Lung (tissue), 12 donors: ENCODE data around the gene MACROD1. TPM values are rescaled to one million over a fixed set of nuclear protein-coding genes. Genes with fewer than 3 reads are reported as not detected.

Source experiments
- ATAC-seq: fragments of 200-7000 bp; cut with Tn5 transposase; one replicate; pipeline ENCODE4 v1.9.1; 2020; ENCODE audit warnings: moderate number of reproducible peaks; ENCODE audit not compliant: insufficient read depth, low FRiP score
- DNase-seq, 3 donors: peaks; one replicate each; pipeline ENCODE4 v3.0.0-alpha.2; 2013 to 2017
- H3K27ac ChIP-seq, 2 donors: one replicate each; pipeline ENCODE4 v1.5.1; 2013; ENCODE audit warnings: mild to moderate bottlenecking in 2 of 2, moderate library complexity in 2 of 2, control low read depth in 1 of 2, inconsistent platforms in 1 of 2, low read depth in 1 of 2, low read length in 1 of 2
- H3K27me3 ChIP-seq, 3 donors: one replicate each; pipeline ENCODE4 v1.5.1; 2013; ENCODE audit warnings: low read length in 2 of 3; ENCODE audit not compliant: control insufficient read depth in 3 of 3, insufficient read depth in 3 of 3
- H3K36me3 ChIP-seq, 4 donors: one replicate each; pipeline ENCODE4 v1.5.1; 2013; ENCODE audit warnings: low read length in 4 of 4, mild to moderate bottlenecking in 1 of 4, moderate library complexity in 1 of 4; ENCODE audit not compliant: control insufficient read depth in 4 of 4, insufficient read depth in 4 of 4
- H3K4me1 ChIP-seq, 5 donors: one replicate each; pipeline ENCODE4 v1.5.1; 2013; ENCODE audit warnings: low read length in 5 of 5, mild to moderate bottlenecking in 2 of 5, moderate library complexity in 1 of 5; ENCODE audit not compliant: control insufficient read depth in 5 of 5, insufficient read depth in 5 of 5
- H3K4me3 ChIP-seq: one replicate; pipeline ENCODE4 v1.5.1; 2013; ENCODE audit warnings: mild to moderate bottlenecking, control low read depth, moderate library complexity
- H3K9ac ChIP-seq, 2 donors: one replicate each; pipeline ENCODE4 v1.5.1; 2013; ENCODE audit warnings: low read length in 2 of 2, control low read depth in 1 of 2; ENCODE audit not compliant: insufficient read depth in 1 of 2
- H3K9me3 ChIP-seq, 4 donors: one replicate each; pipeline ENCODE4 v1.5.1; 2013; ENCODE audit warnings: low read length in 3 of 4, mild to moderate bottlenecking in 1 of 4, moderate library complexity in 1 of 4; ENCODE audit not compliant: control insufficient read depth in 4 of 4, insufficient read depth in 3 of 4
- WGBS, 2 donors: extraction: QIAGEN DNeasy Blood & Tissue Kit; methylation state at CpG; one replicate each; pipeline ENCODE4 v1.1.7; 2013; 5-methylcytosine and 5-hydroxymethylcytosine counted together
- polyA plus RNA-seq, 2 donors: library from polyadenylated mRNA; stranded (reverse); fragments of 200-250 nt; gene quantifications; one replicate each; pipeline ENCODE4 v1.2.1, GENCODE V29; 2013
- total RNA-seq, 2 donors: library from RNA; depleted of rRNA in 1 of 2; stranded (reverse); fragments of >200 nt in 1 of 2; gene quantifications; one replicate each; pipeline ENCODE4 v1.2.1, GENCODE V29; 2014 to 2021
- TF ChIP-seq, protein P1 (sequence below): IDR thresholded peaks from 2 replicates; pipeline ENCODE4 v1.5.1; 2012; ENCODE audit warnings: mild to moderate bottlenecking; ENCODE audit errors: control extremely low read depth, extremely low read depth
- donor health status: control.
- donor health status: control.
- donor health status: Bipolar disorder and iron deficiency.
- donor health status: healthy.
- donor health status: DM: yes; HTN: yes; CAD: no.

Gene MACROD1
- total and polyA plus RNA-seq, 4 donors: 9.9 to 70.0 (median 19.0) TPM

DNA sequence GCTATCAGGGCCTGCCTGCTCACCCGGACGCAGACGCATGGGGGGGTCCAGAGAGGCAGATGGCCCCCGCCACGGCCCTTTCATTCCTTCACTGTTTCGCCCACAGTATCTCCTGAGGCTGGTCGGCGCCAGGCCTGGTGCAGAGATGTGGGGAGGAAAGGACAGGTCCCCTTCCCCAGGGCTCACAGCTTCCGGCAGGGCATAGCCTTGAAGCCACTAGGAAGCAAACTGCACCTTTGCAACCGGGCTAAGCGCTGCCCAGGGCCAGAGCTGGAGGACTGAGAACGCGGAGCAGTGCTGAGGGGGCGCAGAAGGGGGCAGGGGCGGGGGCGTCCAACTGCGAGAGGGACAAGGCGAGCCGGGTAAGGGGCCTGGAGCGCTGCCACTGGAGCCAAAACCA lies 150.4 kb downstream of the MACROD1 start:
- H3K4me1 ChIP-seq: peaks cover 0 to 15% (median 0%) of the 10 kb centered on the region in 5 donors
- no peak overlapping the region for H3K4me3 ChIP-seq
- H3K27ac ChIP-seq: no peak overlapping the region
- TF ChIP-seq, protein P1, sequence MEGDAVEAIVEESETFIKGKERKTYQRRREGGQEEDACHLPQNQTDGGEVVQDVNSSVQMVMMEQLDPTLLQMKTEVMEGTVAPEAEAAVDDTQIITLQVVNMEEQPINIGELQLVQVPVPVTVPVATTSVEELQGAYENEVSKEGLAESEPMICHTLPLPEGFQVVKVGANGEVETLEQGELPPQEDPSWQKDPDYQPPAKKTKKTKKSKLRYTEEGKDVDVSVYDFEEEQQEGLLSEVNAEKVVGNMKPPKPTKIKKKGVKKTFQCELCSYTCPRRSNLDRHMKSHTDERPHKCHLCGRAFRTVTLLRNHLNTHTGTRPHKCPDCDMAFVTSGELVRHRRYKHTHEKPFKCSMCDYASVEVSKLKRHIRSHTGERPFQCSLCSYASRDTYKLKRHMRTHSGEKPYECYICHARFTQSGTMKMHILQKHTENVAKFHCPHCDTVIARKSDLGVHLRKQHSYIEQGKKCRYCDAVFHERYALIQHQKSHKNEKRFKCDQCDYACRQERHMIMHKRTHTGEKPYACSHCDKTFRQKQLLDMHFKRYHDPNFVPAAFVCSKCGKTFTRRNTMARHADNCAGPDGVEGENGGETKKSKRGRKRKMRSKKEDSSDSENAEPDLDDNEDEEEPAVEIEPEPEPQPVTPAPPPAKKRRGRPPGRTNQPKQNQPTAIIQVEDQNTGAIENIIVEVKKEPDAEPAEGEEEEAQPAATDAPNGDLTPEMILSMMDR: no peak
- H3K36me3 ChIP-seq: no peaks in the 10 kb centered on the region
- no peak for ATAC-seq
- no peak overlapping the region for H3K9ac ChIP-seq
- 90 to 94% methylated on average over 20 of the region's 20 CpGs for WGBS, 2 donors
- no peaks in the 10 kb centered on the region for H3K9me3 ChIP-seq
- H3K27me3 ChIP-seq: no peaks in the 10 kb centered on the region
- DNase-seq: no peak

DNA sequence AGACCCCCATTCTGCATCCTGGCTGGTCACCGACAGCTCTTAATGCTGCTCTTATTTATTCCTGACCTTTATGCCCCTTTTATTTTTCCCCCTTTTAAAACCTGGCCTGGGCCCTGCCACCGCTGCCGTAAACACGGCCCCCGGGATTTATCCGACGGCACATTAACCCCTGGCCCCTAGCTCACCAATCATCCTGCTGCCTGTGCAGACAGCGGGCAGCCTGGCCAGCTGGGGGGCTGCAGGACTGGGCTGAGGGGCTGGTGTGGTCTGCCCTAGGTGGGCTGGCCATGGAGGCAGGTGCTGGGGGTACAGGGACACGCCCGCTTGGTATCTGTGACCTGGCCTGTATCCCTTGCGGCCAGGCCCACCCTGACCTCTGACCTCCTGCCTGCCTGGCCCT lies 151.6 kb downstream of the MACROD1 start:
- H3K9me3 ChIP-seq: no peaks in the 10 kb centered on the region
- no peaks in the 10 kb centered on the region for H3K27me3 ChIP-seq
- no peak overlapping the region for H3K9ac ChIP-seq
- no peaks in the 10 kb centered on the region for H3K36me3 ChIP-seq
- TF ChIP-seq, protein P1: no peak
- ATAC-seq (no peak), DNase-seq (no peak)
- H3K27ac ChIP-seq: no peak overlapping the region
- peaks cover 0 to 15% (median 0%) of the 10 kb centered on the region in 5 donors for H3K4me1 ChIP-seq
- WGBS, 2 donors: 92 to 95% methylated on average over 11 of the region's 11 CpGs
- no peak overlapping the region for H3K4me3 ChIP-seq

DNA sequence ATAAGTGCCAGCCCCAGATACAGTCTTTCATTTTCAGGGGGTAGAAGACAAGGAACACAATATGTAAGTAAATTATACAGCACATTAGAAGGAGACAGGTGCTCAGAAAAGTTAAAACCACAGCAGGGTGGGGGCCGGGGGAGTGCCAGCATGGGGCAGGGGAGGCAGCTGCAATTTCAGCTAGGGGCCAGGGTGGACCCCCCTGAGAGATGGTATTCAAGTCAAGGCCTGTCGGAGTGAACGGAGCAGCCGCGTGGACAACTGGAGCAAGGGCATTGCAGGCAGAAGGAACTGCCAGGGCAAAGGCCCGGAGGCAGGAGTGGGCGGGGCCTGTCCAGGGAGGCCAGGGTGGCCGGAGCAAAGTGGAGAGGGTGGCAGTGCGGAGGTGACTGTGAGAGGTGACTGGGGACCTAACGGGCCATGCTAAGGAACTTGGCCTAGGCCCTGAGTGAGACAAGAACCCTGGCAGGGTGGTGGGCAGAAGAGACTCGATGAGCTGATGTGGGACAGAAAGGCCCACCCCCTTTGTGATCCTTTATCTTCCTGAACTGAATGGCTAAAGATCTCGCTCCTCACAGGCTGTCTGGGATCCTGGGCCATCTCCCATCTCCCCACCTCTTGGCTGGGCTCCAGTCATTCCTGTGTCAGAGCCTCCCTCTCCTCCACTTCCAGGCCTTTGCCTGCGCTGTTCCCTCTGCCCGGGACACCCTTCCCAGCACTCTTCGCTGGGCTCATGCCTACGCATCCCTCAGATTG lies 152.6 kb downstream of the MACROD1 start:
- no peaks in the 10 kb centered on the region for H3K27me3 ChIP-seq
- H3K4me3 ChIP-seq: no peak overlapping the region
- no peak for DNase-seq
- no peak for ATAC-seq
- H3K9me3 ChIP-seq: no peaks in the 10 kb centered on the region
- H3K27ac ChIP-seq: no peak overlapping the region
- H3K9ac ChIP-seq: no peak overlapping the region
- no peaks in the 10 kb centered on the region for H3K36me3 ChIP-seq
- TF ChIP-seq, protein P1: no peak
- H3K4me1 ChIP-seq: peaks cover 0 to 8% (median 0%) of the 10 kb centered on the region in 5 donors
- 93 to 94% methylated on average over 16 of the region's 16 CpGs for WGBS, 2 donors

DNA sequence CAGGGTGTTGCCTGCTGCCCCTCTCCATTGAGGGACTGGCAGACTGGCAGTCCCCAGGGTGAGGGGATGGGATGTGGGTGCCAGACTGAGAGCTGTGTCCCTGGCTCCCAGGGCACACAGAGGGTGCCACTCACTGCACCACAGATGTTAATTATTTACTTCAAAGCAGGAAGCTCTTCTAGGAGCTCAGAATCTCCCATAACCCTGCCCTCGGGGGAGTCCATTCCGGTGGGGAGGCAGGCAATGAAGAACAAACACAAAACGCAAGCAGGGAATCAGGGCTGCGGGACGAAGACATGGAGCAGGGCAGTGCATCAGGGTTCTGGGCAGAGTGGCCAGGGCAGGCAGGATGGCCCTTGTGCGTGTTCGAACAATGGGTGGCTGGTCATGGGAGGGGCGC lies 154.5 kb downstream of the MACROD1 start:
- H3K4me3 ChIP-seq: no peak overlapping the region
- H3K27ac ChIP-seq: no peak overlapping the region
- DNase-seq: no peak
- TF ChIP-seq, protein P1: no peak
- H3K36me3 ChIP-seq: no peaks in the 10 kb centered on the region
- no peaks in the 10 kb centered on the region for H3K27me3 ChIP-seq
- WGBS, 2 donors: 92 to 94% methylated on average over 8 of the region's 8 CpGs
- no peak overlapping the region for H3K9ac ChIP-seq
- no peak for ATAC-seq
- H3K4me1 ChIP-seq: peaks cover 0 to 15% (median 0%) of the 10 kb centered on the region in 5 donors
- no peaks in the 10 kb centered on the region for H3K9me3 ChIP-seq
